NT2/D1 (cell line): Measurements from ENCODE around the gene ARMC6.

Experiments used
- DNase-seq: peaks from one replicate; pipeline ENCODE4 v3.0.0-alpha.2; 2011; ENCODE audit warnings: low read depth, low spot score
- H3K27me3 ChIP-seq: 2 replicates; pipeline ENCODE4 v1.6.0; 2011; ENCODE audit warnings: mild to moderate bottlenecking; ENCODE audit not compliant: insufficient read length, insufficient read depth
- H3K36me3 ChIP-seq: 2 replicates; pipeline ENCODE4 v1.6.1; 2011; ENCODE audit warnings: mild to moderate bottlenecking, low read length, mixed read lengths; ENCODE audit not compliant: insufficient read depth, insufficient read length
- H3K4me1 ChIP-seq: 2 replicates; pipeline ENCODE4 v1.5.1; 2011; ENCODE audit not compliant: insufficient read depth, insufficient read length
- H3K4me3 ChIP-seq: 2 replicates; pipeline ENCODE4 v1.5.1; 2011; ENCODE audit warnings: low read depth; ENCODE audit not compliant: insufficient read length
- H3K9ac ChIP-seq: 2 replicates; pipeline ENCODE4 v1.6.0; 2011; ENCODE audit warnings: low read depth; ENCODE audit not compliant: insufficient read length
- H3K9me3 ChIP-seq: 2 replicates; pipeline ENCODE4 v1.5.1; 2011; ENCODE audit warnings: mild to moderate bottlenecking, low read length; ENCODE audit not compliant: insufficient read depth
- SUZ12 ChIP-seq: IDR thresholded peaks from 2 replicates; pipeline ENCODE4 v1.6.1; 2011; ENCODE audit not compliant: insufficient read length, insufficient read depth; ENCODE audit errors: extremely low read depth
- YY1 ChIP-seq: IDR thresholded peaks from 2 replicates; pipeline ENCODE4 v1.6.1; 2011; ENCODE audit not compliant: insufficient read length, insufficient read depth
- ZNF274 ChIP-seq: IDR thresholded peaks from 2 replicates; pipeline ENCODE4 v1.6.1; 2011; ENCODE audit warnings: mild to moderate bottlenecking, low read depth, low read length

ARMC6 gene

DNA sequence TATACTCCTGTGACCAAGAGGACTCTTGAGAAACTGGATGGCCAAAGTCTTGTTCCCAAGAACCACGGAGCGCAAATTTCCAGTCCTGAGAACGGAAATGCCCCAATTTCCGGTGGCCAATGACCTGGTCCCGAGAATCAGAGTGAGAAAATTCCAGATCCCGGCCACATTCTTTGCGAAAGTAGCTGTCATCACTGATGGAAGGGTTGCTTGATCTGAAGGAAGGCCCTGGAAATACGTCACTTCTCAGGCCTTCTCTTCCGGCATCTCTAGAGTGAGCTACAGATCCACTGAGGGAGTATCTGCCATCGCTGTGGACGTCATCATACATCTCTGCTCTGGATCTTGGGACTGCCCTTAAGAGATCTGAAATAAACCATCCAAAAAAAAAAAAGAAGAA, 7.5 kb upstream of the ARMC6 start:
- TF ChIP-seq SUZ12 (no peak), YY1 (no peak), ZNF274 (no peak)
- H3K9me3 ChIP-seq, result no peaks in the 10 kb centered on the region
- H3K9ac ChIP-seq, result no peak overlapping the region
- H3K4me3 ChIP-seq, result no peak overlapping the region
- H3K36me3 ChIP-seq, result peaks cover 85% of the 10 kb centered on the region
- DNase-seq, result no peak
- H3K4me1 ChIP-seq, result no peaks in the 10 kb centered on the region
- H3K27me3 ChIP-seq, result no peaks in the 10 kb centered on the region

DNA sequence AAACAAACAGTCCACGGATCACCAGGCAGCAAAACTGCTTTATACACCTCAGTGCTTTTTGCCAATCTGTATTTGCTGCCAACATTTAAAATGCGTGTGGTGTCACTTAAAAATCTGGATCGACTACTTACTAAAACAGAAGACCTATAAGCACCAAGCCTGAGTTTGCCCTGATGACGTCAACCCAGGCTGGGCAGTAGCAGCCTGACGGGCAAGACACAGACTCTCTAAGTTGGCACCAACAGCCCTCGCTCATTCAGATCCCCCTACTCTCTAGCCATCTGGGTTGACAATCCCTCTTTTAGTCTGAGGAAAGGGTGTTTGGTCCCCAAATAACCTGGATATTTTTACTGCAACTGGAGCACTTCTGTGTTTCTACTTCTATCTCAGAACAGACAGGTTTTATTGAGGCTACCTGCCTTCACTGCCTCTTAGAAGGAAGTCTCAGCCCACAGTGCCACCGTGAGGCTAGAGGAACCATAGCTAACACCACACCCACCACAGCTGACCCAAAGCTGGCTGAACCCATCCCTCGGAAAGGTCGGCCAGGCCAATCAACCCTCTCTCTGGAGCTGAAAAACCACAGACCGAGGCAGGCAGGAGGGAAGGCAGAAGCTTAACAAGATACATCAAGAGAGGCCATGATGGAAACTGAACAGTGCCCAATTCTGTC, 7.0 kb upstream of the ARMC6 start:
- no peak overlapping the region for H3K9ac ChIP-seq
- no peak for DNase-seq
- H3K27me3 ChIP-seq, result no peaks in the 10 kb centered on the region
- H3K9me3 ChIP-seq, result no peaks in the 10 kb centered on the region
- H3K36me3 ChIP-seq, result peaks cover 88% of the 10 kb centered on the region
- no peak for TF ChIP-seq YY1
- no peak for TF ChIP-seq SUZ12
- TF ChIP-seq ZNF274, result no peak
- H3K4me1 ChIP-seq, result no peaks in the 10 kb centered on the region
- H3K4me3 ChIP-seq, result no peak overlapping the region

DNA sequence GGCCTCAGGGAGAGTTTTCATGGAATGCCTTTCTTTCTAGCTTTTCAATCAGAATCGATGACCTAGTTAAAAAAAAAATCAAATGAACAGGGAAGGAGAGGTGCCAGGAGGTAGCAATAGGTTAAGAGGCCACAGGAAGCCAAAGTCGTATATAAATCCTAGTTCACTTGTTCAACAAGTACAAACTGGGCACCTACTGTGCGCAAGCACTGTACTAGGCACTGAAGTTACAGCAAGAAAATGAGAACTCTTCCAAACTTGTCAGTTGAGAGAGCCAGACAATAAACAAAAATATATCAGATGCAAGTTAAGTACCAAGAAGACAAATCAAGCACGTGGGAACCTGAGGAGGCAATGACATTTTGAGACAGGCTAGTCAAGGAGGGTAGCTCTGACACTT, 6.2 kb upstream of the ARMC6 start:
- peaks cover 88% of the 10 kb centered on the region for H3K36me3 ChIP-seq
- H3K27me3 ChIP-seq, result no peaks in the 10 kb centered on the region
- H3K9ac ChIP-seq, result no peak overlapping the region
- no peak overlapping the region for H3K4me3 ChIP-seq
- no peak for TF ChIP-seq SUZ12
- no peak for TF ChIP-seq ZNF274
- TF ChIP-seq YY1, result no peak
- H3K4me1 ChIP-seq, result no peaks in the 10 kb centered on the region
- DNase-seq, result no peak
- H3K9me3 ChIP-seq, result no peaks in the 10 kb centered on the region

DNA sequence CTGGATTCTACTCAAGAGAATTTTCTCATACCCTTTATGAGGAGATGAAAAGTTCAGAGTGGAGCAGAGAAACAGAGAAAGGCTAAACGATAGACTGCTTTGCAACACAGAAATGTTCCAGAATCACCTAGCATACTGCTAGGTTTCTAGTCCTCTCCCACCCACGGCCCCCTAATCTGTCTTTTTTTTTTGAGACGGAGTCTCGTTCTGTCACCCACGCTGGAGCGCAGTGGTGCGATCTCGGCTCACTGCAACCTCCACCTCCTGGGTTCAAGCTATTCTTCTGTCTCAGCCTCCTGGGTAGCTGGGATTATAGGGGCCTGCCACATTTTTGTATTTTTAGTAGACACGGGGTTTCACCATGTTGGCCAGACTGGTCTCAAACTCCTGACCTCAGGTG, 4.9 kb upstream of the ARMC6 start:
- H3K9me3 ChIP-seq, result no peaks in the 10 kb centered on the region
- H3K36me3 ChIP-seq, result peaks cover 75% of the 10 kb centered on the region
- TF ChIP-seq SUZ12 (no peak), ZNF274 (no peak), YY1 (no peak)

DNA sequence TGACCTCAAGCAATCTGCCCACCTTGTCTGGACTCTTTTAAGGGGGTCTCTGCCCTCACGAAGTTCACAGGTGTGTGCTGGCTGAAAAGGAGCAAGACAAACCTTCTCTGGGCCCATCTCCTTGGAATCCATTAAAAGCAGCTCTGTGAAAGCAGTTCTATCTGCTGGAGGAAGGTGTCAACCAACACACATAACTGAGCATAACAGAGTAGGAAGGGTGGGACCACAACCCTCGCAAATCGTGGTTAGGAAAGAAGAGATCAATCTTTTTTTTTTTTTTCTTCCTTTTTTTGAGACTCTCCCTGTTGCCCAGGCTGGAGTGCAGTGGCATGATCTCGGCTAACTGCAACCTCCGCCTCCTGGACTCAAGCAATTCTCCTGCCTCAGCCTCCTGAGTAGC, 1.5 kb upstream of the ARMC6 start:
- TF ChIP-seq SUZ12, result no peak
- no peak for TF ChIP-seq YY1
- TF ChIP-seq ZNF274, result no peak
- H3K9me3 ChIP-seq, result no peaks in the 10 kb centered on the region
- H3K4me1 ChIP-seq, result no peaks in the 10 kb centered on the region
- H3K4me3 ChIP-seq, result peak overlapping the region; percentile 9
- DNase-seq, result no peak
- H3K27me3 ChIP-seq, result no peaks in the 10 kb centered on the region
- H3K9ac ChIP-seq, result peak overlapping the region; percentile 3
- H3K36me3 ChIP-seq, result peaks cover 60% of the 10 kb centered on the region

More for the DNA sequence above, 4.9 kb upstream of the ARMC6 start:
- Histone ChIP-seq H3K4me1 (no peaks in the 10 kb centered on the region), H3K27me3 (no peaks in the 10 kb centered on the region), H3K9ac (no peak overlapping the region), H3K4me3 (no peak overlapping the region)
- DNase-seq, result no peak

DNA sequence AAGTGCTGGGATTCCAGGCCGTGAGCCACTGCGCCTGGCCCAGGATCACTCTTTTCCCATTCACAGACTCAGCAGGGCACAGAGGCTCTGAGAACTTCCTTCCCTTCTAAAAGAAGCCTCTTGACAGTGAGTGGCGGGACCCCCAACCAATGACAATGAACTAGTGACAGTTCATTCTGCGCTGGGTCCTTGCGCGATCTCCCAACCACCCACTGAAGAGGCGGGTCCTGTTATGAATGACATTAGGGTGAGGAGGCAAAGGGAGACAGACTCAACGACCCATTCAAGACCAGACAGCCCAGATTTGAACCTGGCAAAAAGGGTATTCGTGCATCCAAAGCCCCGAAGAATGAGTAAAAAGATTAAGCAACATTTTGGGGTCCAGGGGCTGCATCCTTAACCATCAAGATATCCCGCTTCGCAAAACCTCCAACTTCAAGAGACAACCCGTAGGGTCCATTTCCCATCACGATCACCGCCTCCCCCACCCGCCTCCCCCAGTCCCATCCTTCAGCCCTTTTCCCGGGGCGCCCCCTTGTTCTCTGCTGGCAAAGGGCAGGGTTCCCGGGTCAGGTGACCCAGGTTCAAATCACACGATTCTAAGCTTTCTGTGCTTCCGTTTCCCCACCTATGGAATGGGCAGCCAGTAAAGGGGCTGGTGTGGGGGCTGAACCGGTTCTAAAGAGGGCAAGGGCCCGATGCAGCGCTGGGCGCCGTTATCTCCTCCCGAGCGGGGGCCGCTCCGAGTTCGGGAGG, 805 bp upstream of the ARMC6 start:
- no peaks in the 10 kb centered on the region for H3K4me1 ChIP-seq
- TF ChIP-seq YY1, result no peak
- no peak for TF ChIP-seq ZNF274
- no peak for TF ChIP-seq SUZ12
- H3K36me3 ChIP-seq, result peaks cover 60% of the 10 kb centered on the region
- DNase-seq, result peak; percentile 95
- peak overlapping the region; percentile 99 for H3K4me3 ChIP-seq
- H3K9ac ChIP-seq, result peak overlapping the region; percentile 98
- no peaks in the 10 kb centered on the region for H3K27me3 ChIP-seq
- H3K9me3 ChIP-seq, result peaks cover 4% of the 10 kb centered on the region; the same call in 1 of the 2 replicates

DNA sequence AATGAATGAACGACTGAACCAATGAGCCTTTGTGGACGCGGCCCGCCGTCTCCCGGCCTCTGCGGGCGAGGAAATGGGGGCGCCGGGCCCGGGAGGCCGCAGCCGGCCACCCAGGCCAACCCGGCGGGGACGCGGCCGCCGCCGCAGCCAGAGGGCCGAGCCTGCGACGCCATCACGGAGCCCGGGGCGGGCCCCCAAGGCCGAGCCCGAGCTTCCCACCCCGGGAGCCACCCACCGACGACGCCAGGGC, 302 bp upstream of the ARMC6 start:
- Histone ChIP-seq H3K27me3 (no peaks in the 10 kb centered on the region), H3K36me3 (peaks cover 59% of the 10 kb centered on the region), H3K4me3 (peak overlapping the region; percentile 99), H3K9ac (peak overlapping the region; percentile 98), H3K9me3 (peaks cover 8% of the 10 kb centered on the region; the same call in 1 of the 2 replicates), H3K4me1 (no peaks in the 10 kb centered on the region)
- DNase-seq, result no peak
- TF ChIP-seq YY1, result no peak
- TF ChIP-seq ZNF274, result no peak
- no peak for TF ChIP-seq SUZ12

DNA sequence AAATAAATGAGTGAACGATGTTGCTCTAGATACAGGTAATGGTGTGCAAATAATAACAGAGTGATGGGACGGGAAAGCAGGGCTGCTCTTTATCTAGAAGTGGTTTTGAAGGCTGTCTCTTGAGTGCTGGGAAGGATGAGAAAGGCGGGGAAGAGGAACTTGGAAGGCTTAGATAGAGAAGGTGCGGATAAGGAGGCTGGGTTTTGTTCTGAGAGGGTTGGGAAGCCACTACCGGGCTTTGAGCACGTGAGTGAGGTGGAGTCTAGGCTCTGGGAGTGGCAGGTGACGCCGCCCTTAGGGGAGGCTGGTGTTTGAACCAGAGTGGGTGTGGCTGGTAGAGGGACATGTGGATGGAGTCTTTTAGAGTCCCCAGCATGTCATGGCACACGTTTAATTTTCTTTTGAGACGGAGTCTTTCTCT, 811 bp downstream of the ARMC6 start:
- H3K4me3 ChIP-seq, result peak overlapping the region; percentile 99
- no peak for TF ChIP-seq ZNF274
- TF ChIP-seq YY1, result no peak
- TF ChIP-seq SUZ12, result no peak

More for the DNA sequence above, 811 bp downstream of the ARMC6 start:
- Histone ChIP-seq H3K27me3 (no peaks in the 10 kb centered on the region), H3K36me3 (peaks cover 61% of the 10 kb centered on the region), H3K9ac (peak overlapping the region; percentile 94), H3K9me3 (peaks cover 8% of the 10 kb centered on the region; the same call in 1 of the 2 replicates), H3K4me1 (no peaks in the 10 kb centered on the region)
- peak; percentile 74 for DNase-seq
